Kidney (tissue), 14 donors: ENCODE data around the gene LARGE1. TPM values are rescaled to one million over a fixed set of nuclear protein-coding genes. Genes with fewer than 3 reads are reported as not detected.

ENCODE experiments used
- DNase-seq, 5 donors: peaks; one replicate each; pipeline ENCODE4 v3.0.0-alpha.2; 2013 to 2020
- FAIRE-seq: peaks from 2 replicates; lab custom pipeline; 2012; peaks lifted over from hg19 to GRCh38; lab: Jason Lieb, UNC
- H3K27ac ChIP-seq, 2 donors: one replicate each; pipeline ENCODE4 v1.7.0; 2013; ENCODE audit warnings: low read depth in 2 of 2, low read length in 2 of 2, inconsistent platforms in 1 of 2
- H3K27me3 ChIP-seq: one replicate; pipeline ENCODE4 v1.7.1; 2013; ENCODE audit warnings: low read length, inconsistent platforms; ENCODE audit not compliant: control insufficient read depth, insufficient read depth
- H3K36me3 ChIP-seq, 3 donors: one replicate each; pipeline versions ENCODE4 v1.7.0 to v1.7.1; 2013; ENCODE audit warnings: low read length in 3 of 3, control low read depth in 1 of 3, inconsistent platforms in 1 of 3; ENCODE audit not compliant: insufficient read depth in 3 of 3, control insufficient read depth in 2 of 3
- H3K4me1 ChIP-seq, 3 donors: one replicate each; pipeline versions ENCODE4 v1.7.0 to v1.7.1; 2013; ENCODE audit warnings: low read length in 3 of 3, inconsistent platforms in 1 of 3, low read depth in 1 of 3; ENCODE audit not compliant: control insufficient read depth in 2 of 3, insufficient read depth in 2 of 3
- H3K4me3 ChIP-seq, 3 donors: one replicate each; pipeline versions ENCODE4 v1.7.0 to v1.8.1; 2013; ENCODE audit warnings: low read length in 3 of 3, control low read depth in 1 of 3, inconsistent platforms in 1 of 3
- H3K9ac ChIP-seq, 3 donors: one replicate each; pipeline versions ENCODE4 v1.7.0 to v1.7.1; 2013; ENCODE audit warnings: low read length in 3 of 3, control low read depth in 1 of 3, inconsistent platforms in 1 of 3
- H3K9me3 ChIP-seq, 3 donors: one replicate each; pipeline versions ENCODE4 v1.7.0 to v1.7.1; 2013; ENCODE audit warnings: low read length in 3 of 3, control low read depth in 1 of 3, inconsistent platforms in 1 of 3; ENCODE audit not compliant: control insufficient read depth in 2 of 3, insufficient read depth in 1 of 3
- intact Hi-C: fragments of 100-400 bp; cut with DNase I; formaldehyde crosslinking; loops from one replicate; pipeline ENCODE4 v1.11.1; 2022
- polyA plus RNA-seq: library from polyadenylated mRNA; stranded (reverse); fragments of 350-450 nt; fragmentation: Illumina TruSeq; extraction: RNeasy Lipid Tissue Mini Kit (QIAGEN cat#74804); gene quantifications from one replicate; pipeline ENCODE4 v1.2.3, GENCODE V29; 2014; ENCODE audit warnings: low read depth, low replicate concordance; ENCODE audit not compliant: insufficient read depth
- total RNA-seq: library from RNA; stranded (reverse); fragmentation: NEBNext Ultra II Directional; extraction: Animal tissue kit (Norgen Biotek cat#: 25700); gene quantifications from one replicate; pipeline ENCODE4 v1.2.1, GENCODE V29; 2021
- TF ChIP-seq, protein P1 (sequence below): IDR thresholded peaks from 3 replicates; pipeline ENCODE4 v1.5.1; 2012; ENCODE audit warnings: mild to moderate bottlenecking, moderate library complexity, borderline replicate concordance; ENCODE audit not compliant: insufficient read depth; ENCODE audit errors: extremely low read depth
- donor health status: control.
- donor health status: control.
- donor health status: control.
- donor health status: control.
- donor health status: control.
- donor health status: DM: yes; HTN: yes; CAD: no.
- donor health status: Normal renal cell carcinoma (clear cell type).

LARGE1 gene
- total and polyA plus RNA-seq, 2 donors from 2014 or later = 5.0 to 22.9 TPM

GRCh38 chr22:33940741-33941140, 20.5 kb upstream of the LARGE1 start:
- Histone ChIP-seq H3K4me3 (no peak overlapping the region), H3K36me3 (no peaks in the 10 kb centered on the region), H3K9ac (no peak overlapping the region), H3K4me1 (no peaks in the 10 kb centered on the region), H3K27ac (no peak overlapping the region), H3K9me3 (peaks cover 0 to 7% (median 0%) of the 10 kb centered on the region in 3 donors), H3K27me3 (no peaks in the 10 kb centered on the region)
- TF ChIP-seq, protein P1, sequence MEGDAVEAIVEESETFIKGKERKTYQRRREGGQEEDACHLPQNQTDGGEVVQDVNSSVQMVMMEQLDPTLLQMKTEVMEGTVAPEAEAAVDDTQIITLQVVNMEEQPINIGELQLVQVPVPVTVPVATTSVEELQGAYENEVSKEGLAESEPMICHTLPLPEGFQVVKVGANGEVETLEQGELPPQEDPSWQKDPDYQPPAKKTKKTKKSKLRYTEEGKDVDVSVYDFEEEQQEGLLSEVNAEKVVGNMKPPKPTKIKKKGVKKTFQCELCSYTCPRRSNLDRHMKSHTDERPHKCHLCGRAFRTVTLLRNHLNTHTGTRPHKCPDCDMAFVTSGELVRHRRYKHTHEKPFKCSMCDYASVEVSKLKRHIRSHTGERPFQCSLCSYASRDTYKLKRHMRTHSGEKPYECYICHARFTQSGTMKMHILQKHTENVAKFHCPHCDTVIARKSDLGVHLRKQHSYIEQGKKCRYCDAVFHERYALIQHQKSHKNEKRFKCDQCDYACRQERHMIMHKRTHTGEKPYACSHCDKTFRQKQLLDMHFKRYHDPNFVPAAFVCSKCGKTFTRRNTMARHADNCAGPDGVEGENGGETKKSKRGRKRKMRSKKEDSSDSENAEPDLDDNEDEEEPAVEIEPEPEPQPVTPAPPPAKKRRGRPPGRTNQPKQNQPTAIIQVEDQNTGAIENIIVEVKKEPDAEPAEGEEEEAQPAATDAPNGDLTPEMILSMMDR = no peak
- DNase-seq (no peak), FAIRE-seq (no peak)
- intact Hi-C loops = no loop called here

DNA sequence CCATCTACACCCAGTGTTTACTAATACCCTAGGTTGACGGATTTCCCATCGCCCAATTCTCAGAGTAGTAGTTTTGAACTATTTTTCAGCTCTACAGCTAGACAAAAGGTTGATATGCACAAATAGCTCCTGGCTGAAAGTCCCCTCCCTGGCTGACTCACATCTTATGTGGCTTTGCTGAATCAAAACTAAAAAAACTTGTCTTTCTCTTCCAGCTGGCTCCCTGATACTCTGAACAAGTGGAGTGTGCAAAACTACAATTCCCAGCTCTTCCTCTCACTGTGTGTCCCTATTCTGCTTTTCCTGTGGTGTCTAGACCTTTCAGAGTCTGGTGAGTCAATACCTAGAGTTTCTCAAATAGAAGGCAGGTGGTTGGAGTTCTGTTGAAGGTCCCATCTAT, 12.7 kb upstream of the LARGE1 start:
- intact Hi-C loops = no loop called here
- H3K9me3 ChIP-seq = no peaks in the 10 kb centered on the region
- FAIRE-seq (no peak), DNase-seq (no peak)
- H3K4me3 ChIP-seq = no peak overlapping the region
- no peak overlapping the region for H3K27ac ChIP-seq
- no peaks in the 10 kb centered on the region for H3K27me3 ChIP-seq
- H3K9ac ChIP-seq = no peak overlapping the region
- no peaks in the 10 kb centered on the region for H3K4me1 ChIP-seq
- TF ChIP-seq, protein P1 = no peak
- no peaks in the 10 kb centered on the region for H3K36me3 ChIP-seq

GRCh38 chr22:33931406-33931805, 11.1 kb upstream of the LARGE1 start:
- no peak for FAIRE-seq
- DNase-seq = no peak
- no peak overlapping the region for H3K4me3 ChIP-seq
- H3K9me3 ChIP-seq = no peaks in the 10 kb centered on the region
- TF ChIP-seq, protein P1 = no peak
- no peak overlapping the region for H3K27ac ChIP-seq
- no peaks in the 10 kb centered on the region for H3K36me3 ChIP-seq
- H3K27me3 ChIP-seq = no peaks in the 10 kb centered on the region
- no peak overlapping the region for H3K9ac ChIP-seq
- intact Hi-C loops = no loop called here
- H3K4me1 ChIP-seq = no peaks in the 10 kb centered on the region

DNA sequence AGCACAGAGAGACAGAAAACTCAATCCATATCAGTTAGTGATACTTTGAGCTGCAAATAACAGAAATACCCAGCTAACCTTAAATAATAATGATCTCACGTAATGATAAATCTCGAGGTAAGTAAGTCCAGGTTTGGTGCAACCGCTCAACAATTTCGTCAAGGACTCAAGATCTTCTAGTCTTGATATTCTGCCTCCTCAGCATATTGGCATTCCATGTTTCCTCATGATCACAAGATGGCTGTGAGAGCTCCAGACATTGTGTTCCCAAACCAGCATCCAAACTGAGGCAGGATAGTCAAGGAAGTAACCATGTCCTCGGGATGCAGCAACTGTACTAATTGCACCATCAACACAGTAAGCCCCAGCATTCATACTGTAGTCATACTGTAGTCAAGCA, 7.5 kb upstream of the LARGE1 start:
- no peak for DNase-seq
- H3K9ac ChIP-seq = no peak overlapping the region
- no peaks in the 10 kb centered on the region for H3K36me3 ChIP-seq
- no peaks in the 10 kb centered on the region for H3K9me3 ChIP-seq
- intact Hi-C loops = loop anchor here (10.0 kb wide), 1 partner anchor 623 kb away; no protein-coding TSS in a partner anchor
- no peak overlapping the region for H3K27ac ChIP-seq
- no peak for FAIRE-seq
- H3K4me3 ChIP-seq = no peak overlapping the region
- peaks cover 0 to 5% (median 4%) of the 10 kb centered on the region in 3 donors for H3K4me1 ChIP-seq
- no peaks in the 10 kb centered on the region for H3K27me3 ChIP-seq
- TF ChIP-seq, protein P1 = no peak
